Astrocyte of the spinal cord (primary cell): ENCODE results near the gene METTL1.

Experiments used
- DNase-seq: peaks from one replicate; pipeline ENCODE4 v3.0.0; 2011; ENCODE audit warnings: low read depth, low spot score
- H3K4me3 ChIP-seq: 2 replicates; pipeline ENCODE4 v1.5.1; 2011; ENCODE audit warnings: low read depth, mild to moderate bottlenecking, low read length, moderate library complexity
- in situ Hi-C: cut with HindIII; loops from 2 replicates; pipeline ENCODE4 v1.10.0; 2017; ENCODE audit warnings: low sequenced_read_pairs
- TF ChIP-seq, protein P1 (sequence below): IDR thresholded peaks from 2 replicates; pipeline ENCODE4 v1.5.1; 2012; ENCODE audit warnings: low read depth, mild to moderate bottlenecking, low read length, inconsistent platforms

Gene METTL1

DNA sequence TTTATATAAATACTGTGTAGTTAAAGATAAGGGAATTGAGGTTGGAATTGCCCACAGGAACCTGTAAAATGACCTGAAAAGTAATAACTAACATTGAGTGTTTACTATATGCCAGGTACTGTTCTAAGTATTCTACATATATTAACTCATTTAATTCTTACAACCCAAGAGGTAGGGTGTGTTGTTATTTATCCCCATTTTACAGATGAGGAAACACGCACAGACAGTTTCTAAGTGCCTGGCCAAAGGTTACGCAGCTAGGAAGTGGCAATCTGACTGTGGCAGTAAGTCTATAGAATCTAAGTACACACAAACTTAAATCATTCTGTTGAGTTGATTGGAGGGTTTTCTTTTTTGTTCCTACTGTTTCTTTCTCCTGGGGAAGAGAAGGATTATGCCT lies 28.1 kb downstream of the METTL1 start:
- DNase-seq: no peak
- TF ChIP-seq, protein P1, sequence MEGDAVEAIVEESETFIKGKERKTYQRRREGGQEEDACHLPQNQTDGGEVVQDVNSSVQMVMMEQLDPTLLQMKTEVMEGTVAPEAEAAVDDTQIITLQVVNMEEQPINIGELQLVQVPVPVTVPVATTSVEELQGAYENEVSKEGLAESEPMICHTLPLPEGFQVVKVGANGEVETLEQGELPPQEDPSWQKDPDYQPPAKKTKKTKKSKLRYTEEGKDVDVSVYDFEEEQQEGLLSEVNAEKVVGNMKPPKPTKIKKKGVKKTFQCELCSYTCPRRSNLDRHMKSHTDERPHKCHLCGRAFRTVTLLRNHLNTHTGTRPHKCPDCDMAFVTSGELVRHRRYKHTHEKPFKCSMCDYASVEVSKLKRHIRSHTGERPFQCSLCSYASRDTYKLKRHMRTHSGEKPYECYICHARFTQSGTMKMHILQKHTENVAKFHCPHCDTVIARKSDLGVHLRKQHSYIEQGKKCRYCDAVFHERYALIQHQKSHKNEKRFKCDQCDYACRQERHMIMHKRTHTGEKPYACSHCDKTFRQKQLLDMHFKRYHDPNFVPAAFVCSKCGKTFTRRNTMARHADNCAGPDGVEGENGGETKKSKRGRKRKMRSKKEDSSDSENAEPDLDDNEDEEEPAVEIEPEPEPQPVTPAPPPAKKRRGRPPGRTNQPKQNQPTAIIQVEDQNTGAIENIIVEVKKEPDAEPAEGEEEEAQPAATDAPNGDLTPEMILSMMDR: no peak
- in situ Hi-C loops: no loop called here
- H3K4me3 ChIP-seq: no peak overlapping the region

DNA sequence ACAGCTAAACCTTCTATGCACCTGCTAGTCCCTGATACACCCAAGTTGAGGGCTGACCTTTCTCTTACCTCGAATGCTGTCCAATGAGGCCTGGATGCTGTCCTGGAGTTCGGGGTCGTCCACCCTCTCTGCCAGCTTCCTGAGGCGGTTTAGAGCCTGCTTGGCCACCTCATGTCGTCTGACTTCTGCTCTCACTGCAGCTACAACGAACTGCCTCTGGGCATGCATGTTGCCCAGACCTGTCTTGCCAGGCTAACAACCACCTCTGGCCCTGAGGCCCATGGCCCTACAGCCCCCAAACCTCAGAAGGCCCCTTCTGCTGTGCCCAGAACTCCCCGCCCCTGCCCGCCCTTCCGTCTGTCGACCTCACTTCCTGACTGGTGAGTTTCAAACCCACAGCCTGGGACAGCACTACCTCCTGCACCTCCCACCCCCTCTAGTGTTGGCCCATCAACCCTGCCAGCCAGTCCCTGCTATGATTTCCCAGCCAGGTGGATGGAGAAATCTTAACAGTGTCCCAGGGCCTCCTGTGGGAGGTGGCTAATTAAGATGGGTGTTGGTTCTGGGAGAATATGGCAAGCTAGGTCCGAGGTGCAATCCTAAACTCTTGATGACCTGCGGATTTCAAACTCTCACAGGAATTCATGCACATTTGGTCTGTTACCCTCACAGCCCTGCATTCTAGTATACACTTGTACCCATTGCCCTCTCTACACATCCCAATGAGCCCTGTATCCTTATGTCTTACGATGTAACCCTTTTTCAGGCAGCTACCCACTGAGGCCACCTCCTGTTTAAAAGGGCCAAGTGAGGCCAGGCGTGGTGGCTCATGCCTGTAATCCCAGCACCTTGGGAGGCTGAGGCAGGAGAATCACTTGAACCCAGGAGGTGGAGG lies 29.8 kb downstream of the METTL1 start:
- H3K4me3 ChIP-seq: no peak overlapping the region
- TF ChIP-seq, protein P1: no peak
- in situ Hi-C loops: no loop called here
- no peak for DNase-seq

DNA sequence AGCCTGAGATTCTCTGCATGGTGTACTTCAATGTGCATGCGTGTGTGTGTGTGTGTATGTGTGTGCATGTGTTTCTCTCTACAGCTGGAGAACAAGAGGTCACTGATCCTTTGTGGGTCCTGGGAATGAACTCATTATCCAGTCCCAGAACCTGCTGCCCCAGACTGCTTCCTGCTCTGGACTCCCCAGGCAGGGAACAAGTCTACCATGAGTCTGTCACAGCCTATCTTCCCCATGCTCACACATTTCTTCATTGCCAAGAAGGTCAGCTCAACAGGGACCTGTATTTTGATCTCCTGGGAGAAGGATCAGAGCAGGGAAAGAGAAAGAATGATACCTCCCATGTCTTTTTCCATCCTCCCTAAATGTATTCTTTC lies 30.5 kb downstream of the METTL1 start:
- H3K4me3 ChIP-seq: no peak overlapping the region
- TF ChIP-seq, protein P1: no peak
- in situ Hi-C loops: no loop called here
- DNase-seq: no peak

DNA sequence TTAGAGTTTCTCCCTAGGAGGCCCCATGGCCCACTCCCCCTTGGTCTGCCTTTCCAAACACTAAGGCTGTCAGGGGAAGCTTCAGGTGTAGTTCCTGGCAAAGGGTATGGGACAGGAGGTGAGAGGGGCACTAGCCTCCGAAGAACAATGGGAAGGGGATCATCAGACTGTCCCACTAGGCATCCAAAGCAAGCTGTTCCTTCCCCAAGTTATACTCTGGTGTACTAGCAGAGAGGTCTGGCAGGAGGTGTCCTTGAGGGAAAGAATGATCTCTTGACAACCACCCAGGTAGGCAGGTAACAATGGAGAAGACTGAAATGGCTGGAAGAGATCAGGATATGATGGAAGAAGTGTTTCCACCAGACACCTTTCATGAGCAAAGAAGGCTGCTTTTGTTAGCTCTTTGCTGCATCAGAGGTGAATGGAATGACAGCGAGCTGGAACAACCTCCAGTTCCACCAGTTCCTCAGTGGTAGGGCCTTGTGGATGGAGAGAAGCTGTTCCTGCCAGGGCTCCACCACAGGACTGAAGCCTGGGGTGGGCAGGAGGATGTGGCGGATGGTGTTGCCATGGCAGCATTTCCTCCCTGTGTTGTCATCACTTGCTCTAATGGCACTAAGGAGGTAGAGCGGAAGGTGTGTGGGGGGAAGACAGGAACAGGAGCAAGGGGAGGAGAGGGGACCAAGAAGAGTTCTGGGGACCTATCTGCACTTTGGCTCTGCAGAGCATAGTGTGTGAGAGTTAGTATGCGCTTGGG lies 31.1 kb downstream of the METTL1 start:
- TF ChIP-seq, protein P1: no peak
- in situ Hi-C loops: no loop called here
- no peak overlapping the region for H3K4me3 ChIP-seq
- no peak for DNase-seq

DNA sequence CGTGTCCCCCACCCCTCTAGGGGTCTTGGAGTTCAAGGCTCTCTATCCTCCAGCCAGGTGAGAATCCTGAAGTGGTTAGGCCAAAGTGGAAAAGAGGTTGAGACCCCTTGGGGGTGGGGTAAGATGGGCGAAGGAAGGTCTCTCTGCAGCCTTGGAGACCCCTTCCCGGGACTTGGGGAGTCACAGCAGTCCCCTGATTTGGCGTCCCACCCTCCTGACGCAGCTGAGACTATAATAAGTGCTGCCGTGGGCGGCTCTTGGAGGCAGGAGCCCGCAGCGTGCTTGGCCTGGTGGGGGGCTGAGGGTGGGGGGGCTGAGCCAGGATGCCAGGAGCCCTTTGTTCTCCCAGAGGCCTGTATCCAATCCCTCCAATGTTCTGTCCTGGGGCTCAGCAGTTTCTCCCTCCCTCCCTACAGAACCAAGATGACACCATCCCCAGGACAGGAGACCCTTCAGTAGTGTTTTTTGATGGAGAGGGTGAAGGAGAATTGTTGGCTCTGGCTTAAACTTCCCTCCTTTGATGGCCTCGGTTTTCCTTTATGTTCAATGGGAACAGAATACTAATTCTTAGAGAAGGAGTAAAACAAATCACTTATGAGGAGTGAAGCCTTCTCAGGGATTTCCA lies 31.9 kb downstream of the METTL1 start:
- TF ChIP-seq, protein P1: no peak
- no peak overlapping the region for H3K4me3 ChIP-seq
- in situ Hi-C loops: no loop called here
- no peak for DNase-seq

DNA sequence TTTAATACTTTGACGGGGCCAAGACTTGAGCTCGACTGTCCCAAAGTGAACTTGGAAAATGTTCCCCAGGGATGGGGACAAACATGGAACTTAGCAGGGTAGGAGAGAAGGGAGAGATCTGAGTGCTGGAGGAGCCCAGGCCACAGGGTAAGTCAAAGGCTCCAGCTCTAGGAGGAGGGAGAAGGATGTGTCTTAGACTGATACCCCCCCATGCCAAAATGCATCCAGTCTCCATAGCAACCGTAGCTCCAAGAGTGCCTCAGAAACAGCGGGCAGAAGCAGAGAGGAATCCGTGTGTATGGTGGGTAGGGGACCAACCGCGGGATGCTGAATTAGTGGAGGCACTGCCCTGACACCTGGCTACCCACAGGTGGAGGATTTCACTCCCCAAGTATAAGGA lies 32.5 kb downstream of the METTL1 start:
- no peak overlapping the region for H3K4me3 ChIP-seq
- in situ Hi-C loops: no loop called here
- TF ChIP-seq, protein P1: no peak
- no peak for DNase-seq
